PC-9 (cell line): ENCODE data around the gene INS.

Experiments used
- EZH2 ChIP-seq: fragments of 200-600 bp; sonication (generic); IDR thresholded peaks from 2 replicates; pipeline ENCODE4 v1.8.0; 2017; ENCODE audit warnings: antibody characterized with exemption, low read depth
- TF ChIP-seq, protein P1 (sequence below): fragments of 200-600 bp; sonication (generic); conservative IDR thresholded peaks from 2 replicates; pipeline ENCODE4 v1.6.1; 2017; ENCODE audit warnings: mixed run types, antibody characterized with exemption, mild to moderate bottlenecking, moderate library complexity

DNA sequence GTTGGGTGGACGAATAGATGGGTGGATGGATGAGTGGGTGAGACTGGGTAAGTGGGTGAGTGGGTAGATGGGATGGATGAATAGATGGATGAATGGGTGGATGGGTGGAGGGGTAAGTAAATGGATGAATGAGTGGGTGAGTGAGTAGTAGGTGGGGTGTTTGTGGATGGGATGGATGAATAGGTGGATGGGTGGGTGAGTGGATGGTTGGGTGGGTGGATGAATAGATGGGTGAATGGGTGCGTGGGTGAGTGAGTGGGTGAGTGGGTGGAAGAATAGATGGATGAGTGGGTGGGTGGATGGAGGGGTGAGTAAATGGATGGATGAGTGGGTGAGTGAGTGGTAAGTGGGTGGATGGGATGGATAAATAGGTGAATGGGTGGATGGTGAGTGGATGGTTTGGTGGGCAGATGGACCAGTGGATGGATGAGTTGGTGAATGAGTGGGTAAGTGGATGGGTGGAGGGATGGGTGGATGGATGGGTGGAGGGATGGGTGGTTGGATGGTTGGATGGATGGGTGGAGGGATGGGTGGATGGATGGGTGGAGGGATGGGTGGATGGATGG is 34.4 kb downstream of the INS start:
- TF ChIP-seq, protein P1, sequence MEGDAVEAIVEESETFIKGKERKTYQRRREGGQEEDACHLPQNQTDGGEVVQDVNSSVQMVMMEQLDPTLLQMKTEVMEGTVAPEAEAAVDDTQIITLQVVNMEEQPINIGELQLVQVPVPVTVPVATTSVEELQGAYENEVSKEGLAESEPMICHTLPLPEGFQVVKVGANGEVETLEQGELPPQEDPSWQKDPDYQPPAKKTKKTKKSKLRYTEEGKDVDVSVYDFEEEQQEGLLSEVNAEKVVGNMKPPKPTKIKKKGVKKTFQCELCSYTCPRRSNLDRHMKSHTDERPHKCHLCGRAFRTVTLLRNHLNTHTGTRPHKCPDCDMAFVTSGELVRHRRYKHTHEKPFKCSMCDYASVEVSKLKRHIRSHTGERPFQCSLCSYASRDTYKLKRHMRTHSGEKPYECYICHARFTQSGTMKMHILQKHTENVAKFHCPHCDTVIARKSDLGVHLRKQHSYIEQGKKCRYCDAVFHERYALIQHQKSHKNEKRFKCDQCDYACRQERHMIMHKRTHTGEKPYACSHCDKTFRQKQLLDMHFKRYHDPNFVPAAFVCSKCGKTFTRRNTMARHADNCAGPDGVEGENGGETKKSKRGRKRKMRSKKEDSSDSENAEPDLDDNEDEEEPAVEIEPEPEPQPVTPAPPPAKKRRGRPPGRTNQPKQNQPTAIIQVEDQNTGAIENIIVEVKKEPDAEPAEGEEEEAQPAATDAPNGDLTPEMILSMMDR: no peak
- no peak for TF ChIP-seq EZH2
